ENCODE measurements around the gene DCUN1D2. TPM values are rescaled to one million over a fixed set of nuclear protein-coding genes. Genes with fewer than 3 reads are reported as not detected.

DCUN1D2 gene
- polyA plus RNA-seq, result 10 to 100 TPM in 3 of 4 donors, 1 to 10 TPM in 1; 7.3 to 19.2 (median 15.7) TPM
- long read RNA-seq, donor 1, result 0 reads
- long read RNA-seq, donor 2, partial matches to known transcripts, result 0 of 1 reads
- long read RNA-seq, donor 2, other reads (novel, unspliced or antisense), result 0 of 1 reads
- long read RNA-seq, donor 3, partial matches to known transcripts, result 0 of 4 reads
- long read RNA-seq, donor 3, other reads (novel, unspliced or antisense), result 0 of 4 reads
- long read RNA-seq, donor 4, result 0 reads
- long read RNA-seq, donor 5, result 0 reads
- long read RNA-seq, donor 6, partial matches to known transcripts, result 0 of 13 reads
- long read RNA-seq, donor 6, other reads (novel, unspliced or antisense), result 12 of 13 reads
- long read RNA-seq, donor 7, result 0 reads
- long read RNA-seq, donor 8, partial matches to known transcripts, result 0 of 2 reads
- long read RNA-seq, donor 8, other reads (novel, unspliced or antisense), result 0 of 2 reads
- long read RNA-seq, donor 9, result 0 reads
- long read RNA-seq, donor 10, partial matches to known transcripts, result 94 of 99 reads
- long read RNA-seq, donor 10, other reads (novel, unspliced or antisense), result 5 of 99 reads

GRCh38 chr13:113490496-113491417 lies at the start of gene DCUN1D2:
TSS of gene DCUN1D2 (minus strand) at chr13:113490711. CDS start at chr13:113490669, 42 bp downstream.
- H3K9me3 ChIP-seq (ENCODE audit: control insufficient read depth in 2 of 2, insufficient read depth in 1 of 2, low read depth in 1 of 2, low read length in 1 of 2), result no peaks in the 10 kb centered on the region
- H3K4me3 ChIP-seq (ENCODE audit: low read depth in 1 of 3, low read length in 3 of 3), result peak within 1 kb of the TSS; percentile 63 to 75 (median 73)
- WGBS, 3 donors, result 0 to 1% (median 0%) methylated on average over 70 to 115 of the region's 115 CpGs
- peak within 1 kb of the TSS; percentile 82 to 85 (median 84) for H3K27ac ChIP-seq (ENCODE audit: low read depth in 1 of 3, low read length in 2 of 3)
- FAIRE-seq (no peak), DNase-seq (peak; percentile 91 to 98)
- peaks cover 6 to 32% (median 19%) of the 10 kb centered on the region in 3 donors for H3K4me1 ChIP-seq (ENCODE audit: control insufficient read depth in 3 of 3, insufficient read depth in 2 of 3, low read depth in 1 of 3, low read length in 2 of 3)
- peaks cover 0 to 17% (median 7%) of the 10 kb centered on the region in 3 donors for H3K36me3 ChIP-seq (ENCODE audit: control insufficient read depth in 3 of 3, insufficient read depth in 2 of 3, low read depth in 1 of 3, low read length in 3 of 3)
- no peaks in the 10 kb centered on the region for H3K27me3 ChIP-seq (ENCODE audit: control insufficient read depth in 3 of 3, insufficient read depth in 3 of 3, low read length in 3 of 3)

GRCh38 chr13:113539822-113540221 lies 49.3 kb upstream of the DCUN1D2 start:
- Histone ChIP-seq H3K36me3 (ENCODE audit: control insufficient read depth in 3 of 3, insufficient read depth in 2 of 3, low read depth in 1 of 3, low read length in 3 of 3) (peaks cover 0 to 62% (median 2%) of the 10 kb centered on the region in 3 donors), H3K27ac (ENCODE audit: low read depth in 1 of 3, low read length in 2 of 3) (no peak overlapping the region), H3K4me1 (ENCODE audit: control insufficient read depth in 3 of 3, insufficient read depth in 2 of 3, low read depth in 1 of 3, low read length in 2 of 3) (peaks cover 0 to 9% (median 0%) of the 10 kb centered on the region in 3 donors), H3K9me3 (ENCODE audit: control insufficient read depth in 2 of 2, insufficient read depth in 1 of 2, low read depth in 1 of 2, low read length in 1 of 2) (peaks cover 0 to 25% of the 10 kb centered on the region in 2 donors), H3K4me3 (ENCODE audit: low read depth in 1 of 3, low read length in 3 of 3) (no peak overlapping the region), H3K27me3 (ENCODE audit: control insufficient read depth in 3 of 3, insufficient read depth in 3 of 3, low read length in 3 of 3) (no peaks in the 10 kb centered on the region)
- DNase-seq (no peak), FAIRE-seq (no peak)
- 95 to 97% (median 97%) methylated on average over 15 of the region's 15 CpGs for WGBS, 3 donors

- 91 to 94% (median 93%) methylated on average over 18 of the region's 18 CpGs for WGBS, 3 donors
- H3K27ac ChIP-seq (ENCODE audit: low read depth in 1 of 3, low read length in 2 of 3), result no peak overlapping the region
- FAIRE-seq (no peak), DNase-seq (no peak)
- H3K9me3 ChIP-seq (ENCODE audit: control insufficient read depth in 2 of 2, insufficient read depth in 1 of 2, low read depth in 1 of 2, low read length in 1 of 2), result peaks cover 0 to 25% of the 10 kb centered on the region in 2 donors
- peaks cover 0 to 3% (median 0%) of the 10 kb centered on the region in 3 donors for H3K4me1 ChIP-seq (ENCODE audit: control insufficient read depth in 3 of 3, insufficient read depth in 2 of 3, low read depth in 1 of 3, low read length in 2 of 3)
- peaks cover 0 to 60% (median 2%) of the 10 kb centered on the region in 3 donors for H3K36me3 ChIP-seq (ENCODE audit: control insufficient read depth in 3 of 3, insufficient read depth in 2 of 3, low read depth in 1 of 3, low read length in 3 of 3)
- no peak overlapping the region for H3K4me3 ChIP-seq (ENCODE audit: low read depth in 1 of 3, low read length in 3 of 3)
- H3K27me3 ChIP-seq (ENCODE audit: control insufficient read depth in 3 of 3, insufficient read depth in 3 of 3, low read length in 3 of 3), result no peaks in the 10 kb centered on the region
Observed at GRCh38 chr13:113539176-113539575, 48.7 kb upstream of the DCUN1D2 start.

GRCh38 chr13:113538689-113539058 lies 48.2 kb upstream of the DCUN1D2 start:
- Histone ChIP-seq H3K4me1 (ENCODE audit: control insufficient read depth in 3 of 3, insufficient read depth in 2 of 3, low read depth in 1 of 3, low read length in 2 of 3) (no peaks in the 10 kb centered on the region), H3K27ac (ENCODE audit: low read depth in 1 of 3, low read length in 2 of 3) (no peak overlapping the region), H3K36me3 (ENCODE audit: control insufficient read depth in 3 of 3, insufficient read depth in 2 of 3, low read depth in 1 of 3, low read length in 3 of 3) (peaks cover 0 to 56% (median 2%) of the 10 kb centered on the region in 3 donors), H3K4me3 (ENCODE audit: low read depth in 1 of 3, low read length in 3 of 3) (no peak overlapping the region), H3K9me3 (ENCODE audit: control insufficient read depth in 2 of 2, insufficient read depth in 1 of 2, low read depth in 1 of 2, low read length in 1 of 2) (peaks cover 0 to 21% of the 10 kb centered on the region in 2 donors), H3K27me3 (ENCODE audit: control insufficient read depth in 3 of 3, insufficient read depth in 3 of 3, low read length in 3 of 3) (no peaks in the 10 kb centered on the region)
- no peak for DNase-seq
- 93 to 97% (median 95%) methylated on average over 28 of the region's 28 CpGs for WGBS, 3 donors
- no peak for FAIRE-seq

GRCh38 chr13:113537909-113538688 lies 47.6 kb upstream of the DCUN1D2 start:
- H3K36me3 ChIP-seq (ENCODE audit: control insufficient read depth in 3 of 3, insufficient read depth in 2 of 3, low read depth in 1 of 3, low read length in 3 of 3), result peaks cover 0 to 59% (median 2%) of the 10 kb centered on the region in 3 donors
- no peak for DNase-seq
- H3K4me1 ChIP-seq (ENCODE audit: control insufficient read depth in 3 of 3, insufficient read depth in 2 of 3, low read depth in 1 of 3, low read length in 2 of 3), result no peaks in the 10 kb centered on the region
- H3K27me3 ChIP-seq (ENCODE audit: control insufficient read depth in 3 of 3, insufficient read depth in 3 of 3, low read length in 3 of 3), result no peaks in the 10 kb centered on the region
- no peak for FAIRE-seq
- WGBS, 3 donors, result 93 to 94% (median 94%) methylated on average over 21 of the region's 21 CpGs
- H3K27ac ChIP-seq (ENCODE audit: low read depth in 1 of 3, low read length in 2 of 3), result no peak overlapping the region
- no peak overlapping the region for H3K4me3 ChIP-seq (ENCODE audit: low read depth in 1 of 3, low read length in 3 of 3)
- H3K9me3 ChIP-seq (ENCODE audit: control insufficient read depth in 2 of 2, insufficient read depth in 1 of 2, low read depth in 1 of 2, low read length in 1 of 2), result peaks cover 0 to 21% of the 10 kb centered on the region in 2 donors

GRCh38 chr13:113537205-113537604 lies 46.7 kb upstream of the DCUN1D2 start:
- H3K27ac ChIP-seq (ENCODE audit: low read depth in 1 of 3, low read length in 2 of 3), result no peak overlapping the region
- no peaks in the 10 kb centered on the region for H3K4me1 ChIP-seq (ENCODE audit: control insufficient read depth in 3 of 3, insufficient read depth in 2 of 3, low read depth in 1 of 3, low read length in 2 of 3)
- H3K9me3 ChIP-seq (ENCODE audit: control insufficient read depth in 2 of 2, insufficient read depth in 1 of 2, low read depth in 1 of 2, low read length in 1 of 2), result peaks cover 0 to 15% of the 10 kb centered on the region in 2 donors
- FAIRE-seq (no peak), DNase-seq (no peak)
- H3K36me3 ChIP-seq (ENCODE audit: control insufficient read depth in 3 of 3, insufficient read depth in 2 of 3, low read depth in 1 of 3, low read length in 3 of 3), result peaks cover 0 to 57% (median 2%) of the 10 kb centered on the region in 3 donors
- no peak overlapping the region for H3K4me3 ChIP-seq (ENCODE audit: low read depth in 1 of 3, low read length in 3 of 3)
- WGBS, 3 donors, result 92 to 94% (median 92%) methylated on average over 19 of the region's 19 CpGs
- no peaks in the 10 kb centered on the region for H3K27me3 ChIP-seq (ENCODE audit: control insufficient read depth in 3 of 3, insufficient read depth in 3 of 3, low read length in 3 of 3)

GRCh38 chr13:113536461-113537110 lies 46.1 kb upstream of the DCUN1D2 start:
- no peak for DNase-seq
- H3K4me3 ChIP-seq (ENCODE audit: low read depth in 1 of 3, low read length in 3 of 3), result no peak overlapping the region
- peaks cover 0 to 62% (median 2%) of the 10 kb centered on the region in 3 donors for H3K36me3 ChIP-seq (ENCODE audit: control insufficient read depth in 3 of 3, insufficient read depth in 2 of 3, low read depth in 1 of 3, low read length in 3 of 3)
- no peak for FAIRE-seq
- no peaks in the 10 kb centered on the region for H3K27me3 ChIP-seq (ENCODE audit: control insufficient read depth in 3 of 3, insufficient read depth in 3 of 3, low read length in 3 of 3)
- WGBS, 3 donors, result 80 to 94% (median 85%) methylated on average over 18 of the region's 18 CpGs
- no peak overlapping the region for H3K27ac ChIP-seq (ENCODE audit: low read depth in 1 of 3, low read length in 2 of 3)
- no peaks in the 10 kb centered on the region for H3K4me1 ChIP-seq (ENCODE audit: control insufficient read depth in 3 of 3, insufficient read depth in 2 of 3, low read depth in 1 of 3, low read length in 2 of 3)
- H3K9me3 ChIP-seq (ENCODE audit: control insufficient read depth in 2 of 2, insufficient read depth in 1 of 2, low read depth in 1 of 2, low read length in 1 of 2), result peaks cover 0 to 14% of the 10 kb centered on the region in 2 donors
